NCI-H524 (cell line): ENCODE data around the gene C9.
"Not testable (repeated sequence)": the region's sequence is repeated elsewhere in the genome, so short reads cannot be mapped to it uniquely, and the experiment has no call there.

ENCODE experiments used
- DNase-seq, 2 experiments: peaks; one replicate each; lab custom pipeline; 2025; lab: John Stamatoyannopoulos, UW

Gene C9

GRCh38 chr5:39260095-39260494, 104.2 kb downstream of the C9 start:
- no peak for DNase-seq

GRCh38 chr5:39257554-39257953, 106.7 kb downstream of the C9 start:
- DNase-seq, result no peak

DNA sequence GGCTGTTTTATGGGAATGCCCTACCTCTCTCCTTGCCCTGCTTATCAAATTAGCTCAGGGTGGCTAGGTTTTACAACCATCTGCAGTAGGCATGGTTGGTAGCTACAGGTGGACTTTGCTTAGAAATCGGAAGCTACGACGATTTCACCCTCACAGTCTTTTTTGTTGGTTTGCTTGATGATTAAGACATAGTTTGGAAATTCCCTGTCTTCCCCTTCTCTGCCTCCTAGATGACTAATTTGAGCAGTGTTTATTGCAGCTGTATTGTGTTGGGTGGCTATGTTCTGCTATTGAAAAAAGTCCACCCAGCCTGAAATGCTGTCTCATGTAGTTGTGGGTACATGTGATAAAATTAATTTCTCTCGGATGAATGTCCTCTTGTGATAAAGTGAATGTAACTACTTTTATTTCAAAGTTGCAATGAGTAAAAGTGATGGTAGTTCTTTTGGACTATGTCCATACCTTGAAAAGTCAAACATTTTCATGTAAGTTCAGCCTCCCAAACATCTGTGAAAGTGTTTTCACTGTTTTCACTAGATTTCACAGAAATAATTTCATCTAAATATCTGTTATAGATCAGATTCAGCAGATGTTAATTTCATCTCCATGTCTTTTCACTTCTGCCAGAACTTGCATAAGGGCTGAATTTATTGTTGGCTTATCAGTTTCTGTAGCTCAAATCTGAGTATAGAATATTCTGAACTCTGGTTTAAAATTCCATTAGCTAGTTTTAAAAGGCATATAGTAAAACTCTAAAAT, 107.6 kb downstream of the C9 start:
- no peak for DNase-seq

GRCh38 chr5:39255406-39255805, 108.9 kb downstream of the C9 start:
- DNase-seq, result no peak

DNA sequence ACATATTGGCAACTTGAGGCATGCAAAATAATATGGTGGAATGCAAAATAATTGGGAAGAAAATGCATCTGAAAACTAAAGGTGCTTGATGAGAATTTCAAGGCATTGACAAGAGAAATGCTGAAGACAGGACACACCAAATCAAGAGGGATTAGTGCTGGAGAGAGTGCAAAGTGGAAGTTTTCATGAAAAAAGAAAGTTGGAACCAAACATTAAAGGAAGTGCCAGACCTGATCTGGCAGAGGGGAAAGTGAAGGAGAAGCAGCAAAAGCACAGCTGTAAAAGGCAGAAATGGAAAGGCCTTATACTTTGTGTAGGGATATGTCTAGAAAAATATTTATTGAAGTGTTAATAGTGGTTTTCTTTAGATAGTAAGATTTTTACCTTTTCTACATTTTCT, 109.6 kb downstream of the C9 start:
- no peak for DNase-seq

- no peak for DNase-seq
Observed at GRCh38 chr5:39253196-39253595, 111.1 kb downstream of the C9 start.

GRCh38 chr5:39249564-39250274, 114.6 kb downstream of the C9 start:
- DNase-seq, result no peak

DNA sequence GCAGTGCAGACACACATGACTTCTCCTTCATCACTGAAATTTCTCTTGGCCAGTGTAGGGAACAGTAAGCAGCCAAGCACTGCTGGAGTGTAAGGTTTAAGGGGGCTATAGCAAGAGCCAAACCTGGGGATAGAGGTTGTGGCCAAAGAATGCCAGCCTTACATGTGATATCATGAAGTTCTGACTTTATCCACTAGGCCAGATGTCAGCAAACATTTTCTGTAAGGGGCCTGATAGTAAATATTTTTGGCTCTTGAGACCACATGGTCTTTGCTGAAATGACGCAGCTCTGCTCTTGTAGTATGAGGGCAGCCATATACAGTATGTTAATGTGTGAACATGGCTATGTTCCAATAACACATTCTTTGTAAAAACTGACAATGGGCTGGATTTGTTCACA, 115.2 kb downstream of the C9 start:
- DNase-seq, result no peak

- no peak for DNase-seq
Observed at GRCh38 chr5:39240750-39241149, 123.5 kb downstream of the C9 start.

DNA sequence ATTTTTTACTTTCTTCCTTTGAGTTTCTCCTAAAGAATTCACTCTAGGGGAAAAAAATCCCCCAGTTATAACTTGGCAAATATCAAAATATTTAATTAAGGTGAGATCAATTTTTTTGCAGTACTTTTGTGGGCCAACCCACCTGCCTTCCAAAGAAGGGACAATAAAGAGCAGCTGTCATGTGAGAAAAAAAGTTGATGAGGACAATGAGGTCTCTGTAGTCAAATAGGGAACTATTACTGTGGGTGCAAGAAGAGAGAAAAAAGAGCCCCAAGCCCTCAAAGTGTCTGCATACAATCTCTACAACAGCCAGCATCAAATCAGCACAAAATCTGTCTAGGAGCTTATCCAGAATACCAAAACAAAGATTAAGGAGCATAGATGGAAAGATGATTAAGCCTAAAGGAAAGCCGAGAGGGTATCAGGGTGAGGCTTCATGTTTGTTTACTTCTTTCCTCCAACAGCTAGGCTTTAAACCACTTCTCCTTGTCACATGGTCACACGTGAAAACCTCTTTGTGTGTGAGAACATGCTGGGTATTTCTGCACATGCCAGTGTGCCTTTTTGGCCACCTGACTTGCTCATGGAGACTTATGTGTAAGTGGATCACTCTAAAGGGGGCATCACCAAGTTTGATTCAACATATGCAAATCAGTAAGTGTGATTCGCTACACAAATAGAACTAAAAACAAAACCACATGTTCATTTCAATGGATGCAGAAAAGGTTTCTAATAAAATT, 125.8 kb downstream of the C9 start:
- DNase-seq, result no peak

DNA sequence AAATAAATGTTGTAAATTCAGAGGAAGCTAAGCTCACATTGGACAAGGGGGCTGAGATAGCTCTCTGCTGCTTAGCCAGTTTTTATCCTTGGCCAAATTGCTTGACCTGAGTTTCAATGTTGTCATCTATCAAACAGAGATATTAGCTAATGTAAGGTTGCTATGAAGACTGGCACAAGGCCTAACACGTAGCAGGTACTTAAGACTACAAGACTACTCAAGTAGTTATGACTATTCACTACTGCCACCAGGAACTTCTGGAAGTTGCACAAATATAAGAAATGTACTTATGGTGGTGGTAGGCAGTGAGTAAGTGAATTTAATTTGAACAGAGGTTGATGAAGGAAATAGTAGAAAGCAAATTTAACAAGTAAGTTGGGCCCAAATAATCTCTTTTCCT, 127.6 kb downstream of the C9 start:
- DNase-seq, result no peak

GRCh38 chr5:39235648-39236047, 128.6 kb downstream of the C9 start:
- no peak for DNase-seq

- not testable (repeated sequence) for DNase-seq
Observed at GRCh38 chr5:39234494-39234893, 129.8 kb downstream of the C9 start.
